Heart left ventricle (tissue), 13 donors: Measurements from ENCODE around the gene VSIG10L2.

Experiments
- POLR2A ChIP-seq, 2 donors: fragments of 450-650 bp; IDR thresholded peaks; one replicate each; pipeline ENCODE4 v1.6.1; 2017; ENCODE audit warnings: antibody characterized with exemption in 2 of 2, mild to moderate bottlenecking in 2 of 2, moderate library complexity in 2 of 2
- TF ChIP-seq, protein P1 (sequence below), 12 donors: fragments of 200-600 bp; sonication (generic) in 4 of 12; IDR thresholded peaks; one replicate each; pipeline versions ENCODE4 v1.5.0 to v1.8.0; 2018 to 2022; ENCODE audit warnings: antibody characterized with exemption in 12 of 12, mild to moderate bottlenecking in 5 of 12
- donor health status: ischemic (EF 13 %, LVEDD 7.1; RV severe dilation, severe dysfunction).
- donor health status: DM: no; HTN: yes; CAD: no.
- donor health status: DM: no; HTN: no; CAD: no.
- donor health status: ischemic (EF 25% LVEDD 6.9; RV normal size, moderate dysfunction).
- donor health status: ischemic (EF 25% LVEDD 5.7; RV mildly dilated, moderate dysfunction).
- donor health status: ischemic (EF 35%, LVEDD 5.7; RV mildly dilated, moderate dysfunction).
- donor health status: nonischemic (EF 11% LVEDD 7.7; RV severe dilation, severe dysfunction).
- donor health status: DM: yes; HTN: yes; CAD: no.
- donor health status: PGD.
- donor health status: ischemic (EF 29% LVEDD 5.4; RV normal size, mild dysfunction).
- donor health status: nonischemic (EF 23%, LVEDD 6.1; RV moderate dilation, normal function).

DNA sequence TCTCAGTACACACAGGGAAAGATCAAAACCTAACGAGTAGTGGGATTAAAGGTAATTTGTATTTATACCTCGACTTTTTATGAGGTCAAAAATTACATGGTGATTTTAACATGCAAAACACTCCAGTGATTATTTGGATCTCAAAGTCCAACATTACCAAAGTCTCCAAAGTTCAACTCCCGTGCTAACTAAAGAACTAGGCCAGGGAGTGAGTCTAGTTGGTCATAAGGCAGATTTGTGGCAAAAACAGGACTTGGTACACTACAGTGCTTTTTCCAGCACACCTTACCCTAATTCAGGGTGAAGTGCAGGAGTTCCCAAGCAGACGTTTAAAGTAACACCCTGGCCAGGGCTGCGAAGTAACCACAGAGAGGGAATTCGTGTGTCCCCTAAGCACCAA is 44.0 kb upstream of the VSIG10L2 start:
- TF ChIP-seq, protein P1, sequence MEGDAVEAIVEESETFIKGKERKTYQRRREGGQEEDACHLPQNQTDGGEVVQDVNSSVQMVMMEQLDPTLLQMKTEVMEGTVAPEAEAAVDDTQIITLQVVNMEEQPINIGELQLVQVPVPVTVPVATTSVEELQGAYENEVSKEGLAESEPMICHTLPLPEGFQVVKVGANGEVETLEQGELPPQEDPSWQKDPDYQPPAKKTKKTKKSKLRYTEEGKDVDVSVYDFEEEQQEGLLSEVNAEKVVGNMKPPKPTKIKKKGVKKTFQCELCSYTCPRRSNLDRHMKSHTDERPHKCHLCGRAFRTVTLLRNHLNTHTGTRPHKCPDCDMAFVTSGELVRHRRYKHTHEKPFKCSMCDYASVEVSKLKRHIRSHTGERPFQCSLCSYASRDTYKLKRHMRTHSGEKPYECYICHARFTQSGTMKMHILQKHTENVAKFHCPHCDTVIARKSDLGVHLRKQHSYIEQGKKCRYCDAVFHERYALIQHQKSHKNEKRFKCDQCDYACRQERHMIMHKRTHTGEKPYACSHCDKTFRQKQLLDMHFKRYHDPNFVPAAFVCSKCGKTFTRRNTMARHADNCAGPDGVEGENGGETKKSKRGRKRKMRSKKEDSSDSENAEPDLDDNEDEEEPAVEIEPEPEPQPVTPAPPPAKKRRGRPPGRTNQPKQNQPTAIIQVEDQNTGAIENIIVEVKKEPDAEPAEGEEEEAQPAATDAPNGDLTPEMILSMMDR (IDR thresholded peaks at IDR 0.05) = no peak
- no peak for TF ChIP-seq POLR2A (IDR thresholded peaks at IDR 0.05)
